GM12878 (cell line): ENCODE results near the gene TRNT1. TPM values are rescaled to one million over a fixed set of nuclear protein-coding genes. Genes with fewer than 3 reads are reported as not detected.

Experiments used
- ATAC-seq: fragments of 200-7000 bp; cut with Tn5 transposase; 3 replicates; pipeline ENCODE4 v1.9.1; 2020; ENCODE audit warnings: mild to moderate bottlenecking, moderate library complexity
- BruUV-seq: library from RNA; stranded (reverse); fragments of 400-500 nt; replicated peaks from 2 replicates; lab custom pipeline; 2021; lab: Mats Ljungman, UMichigan
- CTCF ChIA-PET: fragments of 300-600 bp; sonication (Branson Sonifier 250); formaldehyde crosslinking; extraction: SDS; loops from one replicate; lab custom pipeline; 2021; ENCODE audit warnings: inconsistent platforms; lab: Yijun Ruan, JAX
- POLR2A ChIA-PET: fragments of 350-600 bp; formaldehyde crosslinking; extraction: SDS; loops from one replicate; lab custom pipeline; 2021; ENCODE audit warnings: inconsistent platforms; lab: Charles Lee
- RAD21 ChIA-PET: fragments of 300-600 bp; sonication (Branson Sonifier 250); formaldehyde crosslinking; loops from one replicate; lab custom pipeline; 2023; ENCODE audit warnings: antibody characterized with exemption; ENCODE audit not compliant: unreplicated experiment; lab: Charles Lee
- SMC1A ChIA-PET: fragments of 300-600 bp; sonication (Branson Sonifier 250); formaldehyde crosslinking; loops from one replicate; lab custom pipeline; 2023; ENCODE audit not compliant: unreplicated experiment, uncharacterized antibody; lab: Charles Lee
- DNase-seq: peaks from one replicate; pipeline ENCODE4 v3.0.0-alpha.2; 2011; ENCODE audit warnings: low read depth, low spot score
- FAIRE-seq: peaks from 3 replicates; lab custom pipeline; 2011; peaks lifted over from hg19 to GRCh38; lab: Jason Lieb, UNC
- H2AFZ ChIP-seq: 2 replicates; pipeline ENCODE4 v1.6.0; 2011; ENCODE audit warnings: low read depth, low read length, control low read depth; ENCODE audit not compliant: control insufficient read depth
- H3K27ac ChIP-seq: 2 replicates; pipeline ENCODE4 v1.5.1; 2011; ENCODE audit warnings: control low read depth; ENCODE audit not compliant: control insufficient read depth, insufficient read depth
- H3K27me3 ChIP-seq, 2 experiments: replicated peaks in 1 of 2; 2 replicates each; pipeline versions ENCODE4 v1.6.0 to v1.6.1; 2011; ENCODE audit warnings: low read length in 1 of 2; ENCODE audit not compliant: control insufficient read depth in 2 of 2, insufficient read depth in 2 of 2
- H3K36me3 ChIP-seq, 2 experiments: 2 replicates each; pipeline ENCODE4 v1.5.1; 2011; ENCODE audit warnings: low read length in 1 of 2; ENCODE audit not compliant: control insufficient read depth in 2 of 2, insufficient read depth in 2 of 2
- H3K4me1 ChIP-seq: 2 replicates; pipeline ENCODE4 v1.6.1; 2011; ENCODE audit warnings: mild to moderate bottlenecking, low read length, moderate library complexity, mixed read lengths; ENCODE audit not compliant: control insufficient read depth, insufficient read depth
- H3K4me2 ChIP-seq: 2 replicates; pipeline ENCODE4 v1.6.0; 2011; ENCODE audit warnings: control low read depth; ENCODE audit not compliant: control insufficient read depth, insufficient read depth
- H3K4me3 ChIP-seq: fragments of 200-600 bp; sonication (generic); 2 replicates; pipeline ENCODE4 v1.5.1; 2016
- H3K79me2 ChIP-seq: 2 replicates; pipeline ENCODE4 v1.6.0; 2011; ENCODE audit warnings: low read length; ENCODE audit not compliant: control insufficient read depth, insufficient read depth
- H3K9ac ChIP-seq: 2 replicates; pipeline ENCODE4 v1.8.0; 2011; ENCODE audit warnings: low read length, control low read depth, mixed read lengths; ENCODE audit not compliant: control insufficient read depth, insufficient read depth
- H3K9me3 ChIP-seq: replicated peaks from 3 replicates; pipeline ENCODE4 v1.5.1; 2011; ENCODE audit warnings: mild to moderate bottlenecking, low read length; ENCODE audit not compliant: control insufficient read depth, insufficient read depth
- H4K20me1 ChIP-seq: 2 replicates; pipeline ENCODE4 v1.6.0; 2011; ENCODE audit not compliant: control insufficient read depth, insufficient read depth
- BACH1 ChIP-seq: fragments of 450-650 bp; IDR thresholded peaks from 2 replicates; pipeline ENCODE4 v1.6.1; 2017; ENCODE audit warnings: mild to moderate bottlenecking, borderline replicate concordance
- BMI1 ChIP-seq: fragments of 450-650 bp; IDR thresholded peaks from 2 replicates; pipeline ENCODE4 v1.6.1; 2016; ENCODE audit warnings: mild to moderate bottlenecking, moderate library complexity, borderline replicate concordance
- CHD4 ChIP-seq: fragments of 200-600 bp; sonication (generic); IDR thresholded peaks from 2 replicates; pipeline ENCODE4 v1.6.1; 2016; ENCODE audit warnings: mild to moderate bottlenecking
- CREM ChIP-seq: IDR thresholded peaks from 2 replicates; pipeline ENCODE4 v1.6.1; 2014; ENCODE audit warnings: antibody characterized with exemption, low read depth
- EP300 ChIP-seq, 2 experiments: fragments of 150-350 bp in 1 of 2; IDR thresholded peaks; 2 replicates each; pipeline ENCODE4 v1.6.1; 2011 to 2012; ENCODE audit warnings: low read depth in 2 of 2, low read length in 2 of 2, borderline replicate concordance in 1 of 2, improper control_type of control experiment in 1 of 2, inconsistent platforms in 1 of 2; ENCODE audit not compliant: control insufficient read depth in 1 of 2
- FOS ChIP-seq: IDR thresholded peaks from 3 replicates; pipeline ENCODE4 v1.6.1; 2011; ENCODE audit warnings: borderline replicate concordance; ENCODE audit not compliant: insufficient read length; ENCODE audit errors: extremely low read depth
- FOXM1 ChIP-seq: IDR thresholded peaks from 2 replicates; pipeline ENCODE4 v1.6.1; 2012; ENCODE audit warnings: low read depth, mild to moderate bottlenecking, inconsistent platforms, low read length, moderate library complexity
- HCFC1 ChIP-seq: fragments of 150-350 bp; IDR thresholded peaks from 2 replicates; pipeline ENCODE4 v1.6.1; 2014; ENCODE audit warnings: low read length
- HDGF ChIP-seq: fragments of 450-650 bp; IDR thresholded peaks from 2 replicates; pipeline ENCODE4 v1.6.1; 2016; ENCODE audit warnings: antibody characterized with exemption
- NRF1 ChIP-seq: conservative IDR thresholded peaks from 2 replicates; pipeline ENCODE4 v1.6.1; 2011; ENCODE audit warnings: mild to moderate bottlenecking, low read depth, low read length, improper control_type of control experiment
- PAX8 ChIP-seq: fragments of 450-650 bp; IDR thresholded peaks from 2 replicates; pipeline ENCODE4 v1.6.1; 2017; ENCODE audit warnings: mild to moderate bottlenecking, moderate library complexity
- RAD51 ChIP-seq: fragments of 450-650 bp; IDR thresholded peaks from 2 replicates; pipeline ENCODE4 v1.6.1; 2016; ENCODE audit warnings: moderate library complexity, mild to moderate bottlenecking, inconsistent platforms
- SMC3 ChIP-seq: IDR thresholded peaks from 2 replicates; pipeline ENCODE4 v1.6.1; 2011; ENCODE audit warnings: low read length, improper control_type of control experiment, borderline replicate concordance
- STAT1 ChIP-seq: fragments of 450-650 bp; conservative IDR thresholded peaks from 2 replicates; pipeline ENCODE4 v1.6.1; 2014; ENCODE audit warnings: antibody characterized with exemption, mild to moderate bottlenecking
- TCF7 ChIP-seq: IDR thresholded peaks from 2 replicates; pipeline ENCODE4 v1.6.1; 2014; ENCODE audit warnings: antibody characterized with exemption, borderline replicate concordance
- ZNF207 ChIP-seq: fragments of 450-650 bp; IDR thresholded peaks from 2 replicates; pipeline ENCODE4 v1.6.1; 2014; ENCODE audit warnings: antibody characterized with exemption, mild to moderate bottlenecking, borderline replicate concordance
- ZNF24 ChIP-seq: fragments of 450-650 bp; IDR thresholded peaks from 2 replicates; pipeline ENCODE4 v1.6.1; 2017; ENCODE audit warnings: antibody characterized with exemption, mild to moderate bottlenecking
- WGBS: methylation state at CpG from one replicate; pipeline ENCODE4 v1.1.6; 2016; ENCODE audit warnings: low lambda C conversion rate; ENCODE audit not compliant: insufficient replicate concordance, insufficient coverage; ENCODE audit errors: missing lambda C conversion rate; 5-methylcytosine and 5-hydroxymethylcytosine counted together
- in situ Hi-C: fragments of 300-500 bp; cut with MboI; formaldehyde crosslinking; loops from 9 replicates; pipeline ENCODE4 v1.14.3; 2018; ENCODE audit warnings: mixed read lengths
- intact Hi-C: fragments of 100-400 bp; cut with micrococcal nuclease; formaldehyde crosslinking; loops from one replicate; pipeline ENCODE4 v1.14.2; 2022; ENCODE audit not compliant: unreplicated experiment
- polyA plus RNA-seq, 11 experiments: library from polyadenylated mRNA; depleted of rRNA in 4 of 11; unstranded in 6 of 11; stranded (reverse) in 5 of 11; fragments of >200 nt; fragmentation: Nextera tagmentation in 4 of 11; fragmentation: Illumina TruSeq in 1 of 11; extraction: Ambion mirVana in 4 of 11; extraction: Trizol in 1 of 11; gene quantifications; 1 replicate in 1 of 11; 2 replicates in 10 of 11; pipeline versions ENCODE4 v1.2.1 to v1.2.3, GENCODE V29; 2011 to 2016; ENCODE audit warnings: inconsistent platforms in 2 of 11, missing spikeins in 2 of 11, low read depth in 1 of 11
- total RNA-seq, 4 experiments: library from RNA; depleted of rRNA in 3 of 4; stranded (reverse); fragments of >200 nt in 3 of 4; fragmentation: Illumina TruSeq in 1 of 4; extraction: Trizol in 1 of 4; gene quantifications; 2 replicates each; pipeline versions ENCODE4 v1.2.1 to v1.2.3, GENCODE V29; 2013 to 2021
- TF ChIP-seq, protein P1 (sequence below): fragments of 450-650 bp; IDR thresholded peaks from 2 replicates; pipeline ENCODE4 v1.6.1; 2017; ENCODE audit warnings: borderline replicate concordance
- TF ChIP-seq, protein P2 (sequence below): fragments of 450-650 bp; IDR thresholded peaks from 2 replicates; pipeline ENCODE4 v1.6.1; 2018; ENCODE audit warnings: mild to moderate bottlenecking, low read depth, moderate library complexity; ENCODE audit not compliant: partially characterized antibody

The TRNT1 gene
- total and polyA plus RNA-seq, 10 of the 15 experiments (the other 5 are each of a cell fraction or from before 2014, with no cell fraction given) = 28.6 to 54.9 (median 36.6) TPM

DNA sequence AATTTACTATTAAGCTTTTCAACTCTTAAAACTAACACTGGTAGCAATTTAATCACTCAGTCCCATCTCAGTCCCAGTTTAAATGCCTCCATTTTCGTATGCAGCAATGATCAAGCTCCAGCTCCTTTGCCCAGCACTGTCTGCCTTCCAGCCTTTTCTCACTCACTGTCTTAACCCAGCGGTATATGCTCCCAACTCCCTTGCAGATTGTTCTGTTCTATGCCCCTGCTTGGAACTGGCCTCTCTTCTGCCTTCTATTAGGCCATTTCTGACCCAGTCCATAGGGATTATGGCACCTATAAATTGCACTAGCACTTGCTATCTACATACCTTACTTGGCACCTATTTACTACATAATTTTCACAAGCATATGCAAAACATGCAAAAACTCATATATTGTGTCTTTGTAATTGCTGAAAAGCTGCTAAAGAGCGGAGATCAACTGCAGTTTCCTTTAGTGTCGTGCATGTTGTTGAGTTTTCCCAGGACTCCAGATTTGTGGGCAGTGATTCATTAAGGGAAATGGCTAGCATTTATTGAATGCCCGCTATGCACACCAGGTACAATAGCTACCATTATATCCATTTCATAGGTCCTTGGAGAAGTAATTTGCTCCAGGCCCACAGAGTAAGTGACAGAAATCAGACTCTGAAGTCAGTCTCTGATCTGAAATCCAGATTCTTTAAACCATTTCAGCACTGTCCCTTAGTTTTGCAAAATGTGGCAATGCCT lies 28.3 kb downstream of the TRNT1 start:
- Histone ChIP-seq H3K4me1 (no peaks in the 10 kb centered on the region), H3K9ac (no peak overlapping the region), H3K4me3 (no peak overlapping the region), H3K27ac (no peak overlapping the region), H3K9me3 (no peaks in the 10 kb centered on the region; the same call in 2 of the 3 replicates), H3K4me2 (no peak overlapping the region), H3K27me3 (no peaks in the 10 kb centered on the region), H2AFZ (no peak overlapping the region), H4K20me1 (no peaks in the 10 kb centered on the region), H3K36me3 (peaks cover 2 to 15% of the 10 kb centered on the region in 2 experiments; a peak in 3 of 4 replicates), H3K79me2 (no peaks in the 10 kb centered on the region)
- TF ChIP-seq BMI1 (no peak), ZNF24 (no peak), CREM (no peak), FOXM1 (no peak), PAX8 (no peak), SMC3 (no peak), FOS (no peak), HCFC1 (no peak), EP300 (IDR thresholded peaks at IDR 0.05; ENCODE audit: borderline replicate concordance in 1 of 2, control insufficient read depth in 1 of 2, low read depth in 2 of 2, low read length in 2 of 2) (no peak), NRF1 (no peak), ZNF207 (no peak), STAT1 (no peak), RAD51 (no peak), CHD4 (no peak), TCF7 (no peak), HDGF (no peak), BACH1 (no peak)
- TF ChIP-seq, protein P1, sequence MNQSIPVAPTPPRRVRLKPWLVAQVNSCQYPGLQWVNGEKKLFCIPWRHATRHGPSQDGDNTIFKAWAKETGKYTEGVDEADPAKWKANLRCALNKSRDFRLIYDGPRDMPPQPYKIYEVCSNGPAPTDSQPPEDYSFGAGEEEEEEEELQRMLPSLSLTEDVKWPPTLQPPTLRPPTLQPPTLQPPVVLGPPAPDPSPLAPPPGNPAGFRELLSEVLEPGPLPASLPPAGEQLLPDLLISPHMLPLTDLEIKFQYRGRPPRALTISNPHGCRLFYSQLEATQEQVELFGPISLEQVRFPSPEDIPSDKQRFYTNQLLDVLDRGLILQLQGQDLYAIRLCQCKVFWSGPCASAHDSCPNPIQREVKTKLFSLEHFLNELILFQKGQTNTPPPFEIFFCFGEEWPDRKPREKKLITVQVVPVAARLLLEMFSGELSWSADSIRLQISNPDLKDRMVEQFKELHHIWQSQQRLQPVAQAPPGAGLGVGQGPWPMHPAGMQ = no peak
- TF ChIP-seq, protein P2, sequence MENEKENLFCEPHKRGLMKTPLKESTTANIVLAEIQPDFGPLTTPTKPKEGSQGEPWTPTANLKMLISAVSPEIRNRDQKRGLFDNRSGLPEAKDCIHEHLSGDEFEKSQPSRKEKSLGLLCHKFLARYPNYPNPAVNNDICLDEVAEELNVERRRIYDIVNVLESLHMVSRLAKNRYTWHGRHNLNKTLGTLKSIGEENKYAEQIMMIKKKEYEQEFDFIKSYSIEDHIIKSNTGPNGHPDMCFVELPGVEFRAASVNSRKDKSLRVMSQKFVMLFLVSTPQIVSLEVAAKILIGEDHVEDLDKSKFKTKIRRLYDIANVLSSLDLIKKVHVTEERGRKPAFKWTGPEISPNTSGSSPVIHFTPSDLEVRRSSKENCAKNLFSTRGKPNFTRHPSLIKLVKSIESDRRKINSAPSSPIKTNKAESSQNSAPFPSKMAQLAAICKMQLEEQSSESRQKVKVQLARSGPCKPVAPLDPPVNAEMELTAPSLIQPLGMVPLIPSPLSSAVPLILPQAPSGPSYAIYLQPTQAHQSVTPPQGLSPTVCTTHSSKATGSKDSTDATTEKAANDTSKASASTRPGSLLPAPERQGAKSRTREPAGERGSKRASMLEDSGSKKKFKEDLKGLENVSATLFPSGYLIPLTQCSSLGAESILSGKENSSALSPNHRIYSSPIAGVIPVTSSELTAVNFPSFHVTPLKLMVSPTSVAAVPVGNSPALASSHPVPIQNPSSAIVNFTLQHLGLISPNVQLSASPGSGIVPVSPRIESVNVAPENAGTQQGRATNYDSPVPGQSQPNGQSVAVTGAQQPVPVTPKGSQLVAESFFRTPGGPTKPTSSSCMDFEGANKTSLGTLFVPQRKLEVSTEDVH = no peak
- ChIA-PET SMC1A (interaction anchor here (0.6 to 1.2 kb wide), 3 partner anchors 10 to 46 kb away, joined by 3 to 6 read pairs (median 3); no protein-coding TSS in a partner anchor), POLR2A (no interaction called here), CTCF (no interaction called here), RAD21 (no interaction called here)
- BruUV-seq = no TSS peak
- no peak for ATAC-seq
- in situ Hi-C loops = no loop called here
- no peak for FAIRE-seq
- intact Hi-C loops = no loop called here
- 99% methylated on average over 5 of the region's 5 CpGs for WGBS
- no peak for DNase-seq
